ENCODE data around the gene CPLANE1. TPM values are rescaled to one million over a fixed set of nuclear protein-coding genes. Genes with fewer than 3 reads are reported as not detected.

The CPLANE1 gene
- total and polyA plus RNA-seq, 2 donors (not counting 3 experiments of a cell fraction or from before 2014, with no cell fraction given) = 4.6 to 21.5 TPM

- ChIA-PET POLR2A (interaction anchor here (0.7 kb wide), 1 partner anchor 175 kb away, joined by 3 read pairs; no protein-coding TSS in a partner anchor), CTCF (no interaction called here)
- Histone ChIP-seq H4K20me1 (replicated peaks; ENCODE audit: control insufficient read depth, extremely low read depth, insufficient read depth, low read length) (no peaks in the 10 kb centered on the region), H2AFZ (ENCODE audit: low read depth, low read length) (no peak overlapping the region), H3K9me1 (replicated peaks; ENCODE audit: control insufficient read depth, extremely low read depth, insufficient read depth, low read length) (no peaks in the 10 kb centered on the region), H3K9me3 (replicated peaks; ENCODE audit: control insufficient read depth, insufficient read depth, low read length) (no peaks in the 10 kb centered on the region), H3K36me3 (ENCODE audit: control insufficient read depth in 2 of 2, extremely low read depth in 1 of 2, insufficient read depth in 2 of 2, low read length in 2 of 2) (peaks cover 1 to 2% of the 10 kb centered on the region in 2 experiments), H3K9ac (replicated peaks; ENCODE audit: extremely low read depth, insufficient read depth, low read length) (no peak overlapping the region), H3K4me2 (ENCODE audit: insufficient read depth, low read length) (no peak overlapping the region), H3K79me2 (ENCODE audit: control insufficient read depth, insufficient read depth, low read length) (no peaks in the 10 kb centered on the region), H3K27me3 (ENCODE audit: control insufficient read depth in 2 of 2, insufficient read depth in 2 of 2, low read length in 2 of 2) (no peaks in the 10 kb centered on the region), H3K4me3 (replicated peaks in 1 of 3; ENCODE audit: insufficient read depth in 1 of 3, low read depth in 1 of 3, low read length in 3 of 3) (no peak overlapping the region), H3K4me1 (ENCODE audit: control insufficient read depth, extremely low read depth, insufficient read depth, low read length) (no peaks in the 10 kb centered on the region), H3K27ac (ENCODE audit: insufficient read depth, low read depth, low read length) (no peak overlapping the region)
- FAIRE-seq = no peak
- dilution Hi-C loops (cut with MboI; ENCODE audit: extremely low pct_ligation_motif_present, low sequenced_read_pairs) = no loop called here
- TF ChIP-seq EZH2 (IDR thresholded peaks at IDR 0.05; ENCODE audit: borderline replicate concordance, low read depth, low read length, severe bottlenecking) (no peak), FOS (IDR thresholded peaks at IDR 0.05; ENCODE audit: borderline replicate concordance, insufficient read depth, low read length) (no peak), CTCF (IDR thresholded peaks at IDR 0.05; ENCODE audit: extremely low read depth in 1 of 2, insufficient read depth in 1 of 2, low read depth in 1 of 2, low read length in 2 of 2) (no peak), JUN (IDR thresholded peaks at IDR 0.05; ENCODE audit: borderline replicate concordance, insufficient read depth, insufficient read length, low read depth) (no peak), POLR2AphosphoS5 (IDR thresholded peaks at IDR 0.05; ENCODE audit: insufficient read depth, low read depth, low read length) (no peak), POLR2A (IDR thresholded peaks at IDR 0.05; ENCODE audit: low read depth, low read length) (no peak), MYC (IDR thresholded peaks at IDR 0.05; ENCODE audit: low read depth, low read length) (no peak), MAX (IDR thresholded peaks at IDR 0.05; ENCODE audit: insufficient read depth, insufficient read length) (no peak), GATA2 (IDR thresholded peaks at IDR 0.05; ENCODE audit: insufficient read depth, insufficient read length, low read depth, low read length) (no peak)
- no peak for DNase-seq (ENCODE audit: low read depth, low spot score)
- intact Hi-C loops (cut with micrococcal nuclease) = no loop called here
- BruUV-seq (replicated peaks) = no TSS peak
Observed at GRCh38 chr5:37111426-37112382, 137.5 kb downstream of the CPLANE1 start.
